Measurements from ENCODE around the gene SPRN.
"Not testable (repeated sequence)": the region's sequence is repeated elsewhere in the genome, so short reads cannot be mapped to it uniquely, and the experiment has no call there.

Gene SPRN

DNA sequence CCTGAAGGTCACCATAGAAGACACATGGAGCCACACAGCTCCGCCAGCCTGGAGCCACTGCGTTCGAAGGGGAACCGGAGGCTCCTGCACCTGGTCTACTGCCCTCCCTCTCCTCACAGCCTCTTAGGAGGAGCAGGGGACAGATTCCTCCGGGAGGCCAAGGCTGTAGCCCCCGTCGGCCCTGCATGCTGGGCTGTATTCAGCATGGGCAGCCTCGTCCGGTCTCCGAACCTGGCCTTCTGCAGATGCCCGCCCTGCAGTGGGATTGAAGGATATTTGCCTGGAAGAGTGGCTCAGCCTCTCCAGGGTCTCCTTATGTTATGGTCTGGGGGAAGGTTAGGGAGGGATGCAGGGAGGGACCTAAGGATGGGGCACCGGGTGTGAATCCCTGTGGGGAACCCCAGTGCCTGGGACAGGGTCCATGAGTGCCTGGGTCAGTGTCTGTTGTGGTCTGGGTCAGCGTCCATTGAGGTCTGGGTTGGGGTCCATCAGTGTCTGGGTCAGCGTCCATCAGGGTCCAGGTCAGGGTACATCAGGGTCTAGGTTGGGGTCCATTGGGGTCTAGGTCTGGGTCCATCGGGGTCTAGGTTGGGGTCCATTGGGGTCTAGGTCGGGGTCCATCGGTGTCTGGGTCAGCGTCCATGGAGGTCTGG lies 16.3 kb upstream of the SPRN start:
- no peak for DNase-seq (ENCODE audit: low read depth in 1 of 2, low spot score in 1 of 2)

DNA sequence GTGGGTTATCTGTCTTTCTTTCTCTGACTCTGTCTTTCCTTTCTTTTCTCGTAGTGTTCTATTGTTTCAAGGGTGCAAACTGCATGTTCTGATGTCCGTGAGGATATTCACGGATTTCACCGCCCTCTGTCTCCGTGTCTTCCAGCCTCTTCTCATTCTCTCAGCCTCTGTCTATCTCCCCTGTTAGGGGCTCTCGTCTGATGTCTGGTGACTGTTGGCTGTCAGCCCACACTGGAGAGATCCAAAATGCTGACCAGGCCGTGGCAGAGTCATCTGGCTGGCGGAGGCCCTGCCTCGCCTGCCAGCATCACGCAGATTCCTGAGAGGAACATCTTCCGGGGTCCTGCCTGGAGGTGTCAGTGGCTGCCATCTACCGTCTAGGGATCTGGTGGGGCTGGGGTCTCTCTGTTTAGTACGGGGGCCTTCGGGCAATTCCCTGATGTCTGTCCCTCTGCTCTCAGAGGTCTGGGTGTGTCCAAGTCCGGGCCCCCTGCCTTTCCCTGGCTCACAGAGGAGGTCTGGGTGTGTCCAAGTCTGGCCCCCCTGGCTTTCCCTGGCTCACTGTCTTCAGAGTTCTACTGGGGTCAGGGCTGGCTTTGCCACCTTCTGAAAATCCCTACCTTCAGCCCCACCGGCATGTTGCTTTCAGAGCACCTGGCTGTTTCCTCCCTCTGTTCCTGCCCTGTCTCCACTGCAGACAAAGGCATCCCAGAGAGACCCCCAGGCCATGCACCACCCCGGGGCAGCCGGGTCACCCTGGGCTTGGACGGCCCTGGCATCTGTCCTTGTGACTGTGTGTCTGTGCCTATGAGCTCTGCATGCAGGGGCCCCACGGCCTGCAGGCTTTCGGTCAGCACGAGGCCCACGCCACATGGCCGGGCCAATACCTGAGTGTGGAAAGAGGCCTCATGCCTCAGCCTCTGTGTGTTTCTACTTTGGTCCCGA lies 15.4 kb upstream of the SPRN start:
- DNase-seq (ENCODE audit: low read depth in 1 of 2, low spot score in 1 of 2) = no peak

DNA sequence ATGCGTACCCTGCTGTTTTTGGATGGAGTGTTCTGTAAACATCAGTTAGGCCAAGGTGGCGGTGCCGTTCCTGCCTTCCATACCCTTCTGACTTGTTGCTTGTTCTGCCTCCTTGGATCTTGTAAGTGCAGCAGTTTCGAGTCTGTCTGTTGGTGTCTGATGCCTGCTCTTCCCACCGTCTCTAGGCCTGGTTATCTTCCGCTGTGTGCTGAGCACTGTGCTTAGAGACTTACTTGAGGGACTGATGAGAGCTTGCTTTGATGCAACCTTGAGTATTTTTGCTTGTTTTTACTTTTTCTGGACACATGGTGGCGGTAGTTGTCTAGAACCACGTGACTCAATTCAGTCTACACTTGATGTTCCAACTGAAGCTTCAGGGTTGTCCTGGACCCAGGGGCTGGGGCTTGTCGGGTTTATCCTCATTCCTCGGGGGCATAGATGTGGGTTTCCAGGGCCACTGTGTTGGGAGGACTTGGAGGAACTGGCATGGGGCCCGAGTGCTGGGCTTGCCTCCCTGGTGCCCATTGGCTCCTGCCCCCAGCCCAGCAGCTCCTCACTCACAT lies 14.4 kb upstream of the SPRN start:
- no peak for DNase-seq (ENCODE audit: low read depth in 1 of 2, low spot score in 1 of 2)

DNA sequence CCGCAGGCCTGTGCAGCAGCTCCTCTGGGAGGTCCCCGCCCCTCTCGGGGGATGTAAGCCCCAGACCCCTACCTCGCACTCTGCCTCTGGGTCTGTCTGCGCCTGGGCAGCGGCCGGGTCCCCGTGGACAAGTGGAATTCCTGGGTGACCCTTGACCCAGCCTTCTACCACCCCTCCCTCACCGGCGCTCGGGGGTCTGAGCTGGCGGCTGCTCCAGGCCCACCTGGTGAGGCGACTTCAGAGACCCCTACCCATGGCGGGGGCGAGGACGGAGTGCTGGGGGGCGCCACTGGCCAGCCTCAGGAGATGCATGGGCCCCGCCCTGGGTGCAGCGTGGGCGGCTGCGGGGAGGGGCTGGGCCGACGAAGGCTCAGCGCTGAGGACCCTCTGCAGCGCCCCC lies 8.4 kb upstream of the SPRN start:
- DNase-seq (ENCODE audit: low read depth in 1 of 2, low spot score in 1 of 2) = not testable (repeated sequence)

DNA sequence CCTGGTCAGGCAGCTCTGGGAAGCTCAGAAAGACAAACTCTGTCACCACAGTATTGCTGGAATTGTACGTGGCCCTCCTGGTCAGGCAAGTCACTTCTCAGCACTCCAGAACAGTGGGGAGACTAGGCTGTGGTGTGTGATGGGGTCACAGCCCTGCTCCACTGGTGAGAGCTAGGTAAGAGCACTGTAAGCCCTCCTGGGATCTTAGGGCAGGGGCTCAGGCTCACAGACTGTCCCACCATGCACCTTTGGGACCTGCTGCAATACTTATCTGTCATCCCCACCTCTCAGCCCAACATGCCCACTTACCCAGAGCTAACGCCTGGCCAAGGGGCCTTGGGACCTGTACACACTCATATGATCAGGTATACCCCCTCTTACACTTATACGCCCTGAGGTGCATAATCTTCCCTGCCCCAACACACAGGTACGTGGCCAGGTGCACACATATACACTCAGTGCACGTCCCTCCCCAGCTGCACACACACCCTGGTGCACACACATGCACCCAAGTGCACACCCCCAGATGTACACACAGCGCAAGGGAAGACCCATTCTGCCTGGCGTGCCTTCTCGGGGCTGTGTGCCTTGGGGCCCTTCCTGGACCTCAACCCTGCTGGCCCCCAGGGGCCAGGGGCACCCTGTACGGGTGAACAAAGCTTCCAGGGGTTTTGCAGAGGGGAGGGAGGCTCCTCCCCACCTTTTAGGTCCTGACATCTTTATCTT lies 7.6 kb upstream of the SPRN start:
- DNase-seq (ENCODE audit: low read depth in 1 of 2, low spot score in 1 of 2) = not testable (repeated sequence)

DNA sequence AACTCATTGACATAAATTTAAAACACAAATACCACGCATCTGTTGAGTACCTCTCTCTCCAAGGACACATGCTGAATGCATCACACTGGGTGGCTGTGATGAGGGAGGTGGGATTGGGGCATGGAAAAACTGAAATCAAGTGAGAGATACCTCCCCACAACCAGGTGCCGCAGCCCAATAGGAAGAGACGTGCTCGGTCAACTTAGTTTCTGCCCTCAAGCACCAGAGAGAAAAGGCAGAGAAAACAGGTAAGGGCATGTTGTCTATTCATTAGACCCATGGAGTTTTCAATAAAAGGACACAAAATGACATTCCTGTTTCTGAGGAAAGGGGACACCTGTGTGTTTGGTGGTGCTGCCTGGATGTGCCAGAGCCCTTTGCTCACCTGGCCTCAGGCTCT lies 5.1 kb upstream of the SPRN start:
- not testable (repeated sequence) for DNase-seq (ENCODE audit: low read depth in 1 of 2, low spot score in 1 of 2)

DNA sequence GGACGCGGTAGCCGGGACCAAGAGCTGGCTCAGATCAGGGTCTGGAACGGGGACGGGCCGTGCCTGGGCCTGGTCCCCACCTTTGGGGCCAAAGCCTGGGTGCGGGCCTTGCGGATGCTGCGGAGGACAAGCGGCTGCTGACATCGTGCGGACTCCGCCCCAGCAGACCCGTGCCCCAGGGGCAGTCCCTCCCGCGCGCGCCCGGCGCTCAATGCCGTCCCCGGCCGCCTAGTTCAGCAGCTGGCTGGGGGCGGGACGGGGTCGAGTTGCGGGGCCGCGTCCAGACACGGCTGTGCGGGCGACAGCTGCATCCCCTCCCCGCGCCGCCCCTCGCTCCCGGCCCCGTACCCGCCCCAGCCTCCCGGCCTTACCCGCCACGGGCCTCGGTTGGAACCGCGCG lies 323 bp downstream of the SPRN start:
- DNase-seq (ENCODE audit: low read depth in 1 of 2, low spot score in 1 of 2) = not testable (repeated sequence)

DNA sequence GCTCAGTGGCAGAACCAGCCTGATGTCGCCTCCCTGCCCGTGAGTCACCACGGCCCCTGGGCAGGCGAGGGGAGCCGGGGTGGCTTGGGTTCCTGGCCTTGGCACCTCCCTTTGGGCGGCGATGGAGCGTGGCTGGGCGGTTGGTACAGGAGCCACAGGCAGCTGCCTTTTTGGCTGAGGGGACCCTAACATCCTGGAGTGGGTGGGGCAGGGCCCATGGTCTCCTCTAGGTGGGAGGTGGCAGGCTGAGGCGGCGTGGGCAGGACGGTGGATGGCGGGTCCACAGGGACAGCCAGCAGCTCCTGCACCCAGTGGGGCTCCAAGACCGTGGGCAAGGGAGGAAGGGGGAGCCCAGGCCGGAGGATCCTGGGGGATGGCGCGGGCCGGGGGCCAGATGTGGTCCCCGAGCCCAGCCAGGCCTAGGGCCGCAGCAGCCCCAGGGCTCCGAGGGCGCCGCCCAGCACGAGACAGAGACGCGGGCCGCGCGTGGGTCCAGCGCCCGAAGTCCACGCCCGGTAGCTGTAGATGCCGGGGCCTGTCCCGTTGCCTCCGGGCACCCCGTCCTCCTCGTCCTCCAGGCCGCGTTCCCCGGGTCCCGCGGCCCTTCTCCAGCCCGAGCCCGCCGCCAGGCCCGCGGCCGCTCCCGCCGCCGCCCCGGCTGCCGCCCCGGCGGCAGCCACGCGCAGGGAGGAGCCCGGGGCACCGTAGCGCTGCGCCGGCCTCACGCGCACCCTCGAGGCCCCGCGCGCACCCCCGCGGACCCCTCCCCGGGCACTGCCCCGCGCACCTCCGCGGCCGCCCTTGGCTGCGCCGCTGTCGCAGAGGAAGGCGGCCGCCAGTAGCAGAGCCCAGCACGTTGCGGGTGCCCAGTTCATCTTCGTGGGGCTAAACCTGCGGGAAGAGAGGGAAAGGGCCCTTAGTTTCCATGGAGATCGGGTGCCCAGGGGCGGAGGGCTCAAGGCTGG lies 1.3 kb downstream of the SPRN start:
- no peak for DNase-seq (ENCODE audit: low read depth in 1 of 2, low spot score in 1 of 2)

DNA sequence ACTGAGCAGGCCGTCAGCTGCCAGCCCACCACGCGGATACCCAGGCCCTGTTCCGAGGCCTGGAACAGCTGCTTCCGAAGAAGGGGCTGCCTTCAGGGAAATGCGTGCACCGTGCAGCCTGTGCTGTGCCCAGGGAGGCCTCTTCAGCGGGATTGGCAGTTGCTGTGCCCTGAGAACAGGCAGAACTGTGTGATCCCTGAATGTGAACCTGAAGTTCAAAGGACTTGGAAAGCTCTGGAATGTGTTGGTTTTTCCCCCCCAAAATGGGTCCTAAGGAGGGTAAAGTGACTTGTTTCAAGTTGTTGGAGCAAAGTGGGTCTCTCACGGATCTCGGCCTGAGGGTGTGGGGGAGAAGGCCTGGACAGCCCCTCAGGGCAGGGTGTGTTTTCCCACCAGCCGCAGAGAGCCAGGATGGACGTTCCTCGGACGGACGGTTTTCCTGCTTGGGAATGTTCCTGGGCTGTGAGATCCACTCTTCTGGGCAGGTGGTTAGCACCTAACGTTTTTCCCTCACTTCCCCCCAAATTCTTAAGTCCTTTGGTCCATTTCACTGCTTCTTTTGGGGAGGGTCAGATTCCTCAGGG lies 2.1 kb downstream of the SPRN start:
- DNase-seq (ENCODE audit: low read depth in 1 of 2, low spot score in 1 of 2) = no peak

DNA sequence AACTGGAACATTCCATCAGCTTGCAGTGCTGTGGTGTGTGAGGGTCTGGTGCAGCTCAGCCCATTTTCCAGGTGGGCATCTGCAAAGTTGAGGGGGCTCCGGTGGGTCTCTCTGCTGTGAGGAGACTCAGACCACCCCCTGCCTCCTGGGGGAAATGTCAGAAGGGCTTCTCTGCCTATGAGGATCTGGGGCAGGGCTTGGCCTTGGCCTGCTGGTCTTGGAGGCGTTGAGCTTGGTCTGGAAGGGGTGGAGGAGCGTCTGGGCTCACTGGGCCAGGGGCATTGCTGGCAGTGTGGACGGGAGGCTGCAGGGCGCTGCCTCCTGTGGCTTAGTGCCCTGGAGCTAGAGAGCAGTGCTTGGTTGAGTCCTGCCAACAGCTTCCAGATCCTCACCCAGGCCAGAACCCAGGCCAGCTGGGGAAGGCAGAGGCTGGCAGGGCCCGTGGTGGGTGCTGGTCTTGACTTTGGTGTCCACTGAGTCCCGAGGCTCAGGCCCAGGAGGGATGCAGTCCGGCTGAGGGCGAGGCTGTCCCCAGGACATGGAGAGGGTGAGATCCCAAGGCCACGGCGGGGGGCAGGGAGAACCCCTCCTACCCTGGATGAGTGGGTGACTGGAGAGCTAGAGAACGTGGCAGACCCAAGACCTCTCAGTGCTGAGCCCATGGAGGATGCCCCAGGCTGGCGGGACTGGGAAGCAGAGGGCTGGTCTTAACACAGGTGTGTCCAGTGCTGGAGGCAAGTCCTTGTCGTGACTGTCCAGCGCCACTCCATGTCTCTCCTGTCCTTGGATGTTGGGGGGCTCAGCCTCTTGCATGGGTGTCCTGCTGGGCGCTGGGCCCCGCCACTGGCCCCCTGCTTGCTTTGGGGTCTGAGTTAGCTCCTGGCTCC lies 2.8 kb downstream of the SPRN start:
- DNase-seq (ENCODE audit: low read depth in 1 of 2, low spot score in 1 of 2) = no peak

DNA sequence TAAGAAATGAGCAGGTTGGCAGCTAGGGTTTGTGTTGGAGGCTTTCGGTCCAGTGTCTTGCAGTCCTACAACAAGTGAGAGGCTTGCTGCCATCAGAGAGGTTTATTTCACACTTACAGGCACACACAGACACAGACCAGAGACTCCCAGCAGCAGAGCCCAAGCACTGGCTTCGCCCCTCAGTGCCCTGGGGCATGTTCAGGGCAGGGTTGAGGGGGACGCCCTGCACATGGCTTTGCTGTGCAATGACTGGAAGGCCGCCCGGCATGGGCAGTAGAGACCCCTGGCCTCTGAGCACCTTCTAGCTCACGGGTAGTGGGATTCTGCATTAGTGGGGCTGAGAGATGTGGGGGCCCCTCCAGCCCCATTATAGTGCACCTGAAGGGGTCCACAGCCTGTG lies 3.8 kb downstream of the SPRN start:
- DNase-seq (ENCODE audit: low read depth in 1 of 2, low spot score in 1 of 2) = no peak

DNA sequence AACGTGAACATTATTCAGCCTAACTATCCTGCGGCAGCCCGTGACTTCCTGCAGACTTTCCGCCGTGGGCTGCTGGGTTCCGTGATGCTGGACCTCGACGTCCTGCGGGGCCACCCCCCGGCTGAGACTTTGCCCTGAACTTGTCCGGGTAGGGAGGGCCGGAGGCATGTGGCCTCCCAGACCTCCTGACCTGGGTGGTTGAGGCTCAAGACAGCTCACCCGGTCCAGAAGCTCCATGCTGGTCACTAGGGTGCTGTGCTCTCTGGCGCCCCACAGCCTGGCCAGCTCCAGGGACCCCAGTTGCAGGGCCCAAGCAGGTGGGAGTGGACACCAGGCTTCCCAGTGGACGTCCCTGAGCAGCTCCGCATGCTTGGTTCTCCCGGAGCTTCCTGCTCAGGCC lies 4.4 kb downstream of the SPRN start:
- DNase-seq (ENCODE audit: low read depth in 1 of 2, low spot score in 1 of 2) = no peak

DNA sequence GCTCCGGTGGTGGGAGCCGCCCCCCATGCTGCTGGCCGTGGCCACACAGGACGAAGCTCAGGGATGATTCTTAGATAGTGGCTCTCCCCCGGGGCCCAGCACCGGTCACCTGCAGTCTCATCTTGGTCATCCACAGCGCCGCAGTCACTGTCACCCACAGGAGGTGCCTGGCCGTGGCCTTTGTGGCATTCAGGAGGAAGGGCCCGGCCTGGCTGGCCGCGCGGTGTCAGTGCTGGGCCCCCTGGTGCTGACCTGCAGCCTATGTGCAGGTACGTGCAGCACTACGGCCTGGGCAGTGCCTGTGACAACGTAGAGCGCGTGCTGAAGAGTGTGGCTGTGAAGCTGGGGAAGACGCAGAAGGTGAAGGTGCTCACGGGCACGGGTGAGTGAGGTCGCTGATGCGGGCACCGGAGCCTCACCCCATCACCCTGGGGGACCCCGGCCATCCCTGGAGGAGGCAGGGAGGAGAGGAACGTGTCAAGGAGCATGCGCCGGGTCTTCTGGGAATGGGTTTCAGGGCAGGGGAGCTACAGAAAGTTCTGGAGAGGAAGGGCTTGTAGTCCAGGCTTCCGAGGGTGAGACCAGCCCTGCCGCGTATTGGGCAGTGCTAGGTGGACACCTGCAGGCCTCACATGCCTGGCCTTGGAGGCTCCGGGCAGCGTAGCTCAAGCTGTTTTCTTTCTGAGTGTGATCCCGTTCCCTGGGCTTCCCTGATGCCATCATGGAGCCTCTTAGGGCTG lies 5.0 kb downstream of the SPRN start:
- DNase-seq (ENCODE audit: low read depth in 1 of 2, low spot score in 1 of 2) = no peak

DNA sequence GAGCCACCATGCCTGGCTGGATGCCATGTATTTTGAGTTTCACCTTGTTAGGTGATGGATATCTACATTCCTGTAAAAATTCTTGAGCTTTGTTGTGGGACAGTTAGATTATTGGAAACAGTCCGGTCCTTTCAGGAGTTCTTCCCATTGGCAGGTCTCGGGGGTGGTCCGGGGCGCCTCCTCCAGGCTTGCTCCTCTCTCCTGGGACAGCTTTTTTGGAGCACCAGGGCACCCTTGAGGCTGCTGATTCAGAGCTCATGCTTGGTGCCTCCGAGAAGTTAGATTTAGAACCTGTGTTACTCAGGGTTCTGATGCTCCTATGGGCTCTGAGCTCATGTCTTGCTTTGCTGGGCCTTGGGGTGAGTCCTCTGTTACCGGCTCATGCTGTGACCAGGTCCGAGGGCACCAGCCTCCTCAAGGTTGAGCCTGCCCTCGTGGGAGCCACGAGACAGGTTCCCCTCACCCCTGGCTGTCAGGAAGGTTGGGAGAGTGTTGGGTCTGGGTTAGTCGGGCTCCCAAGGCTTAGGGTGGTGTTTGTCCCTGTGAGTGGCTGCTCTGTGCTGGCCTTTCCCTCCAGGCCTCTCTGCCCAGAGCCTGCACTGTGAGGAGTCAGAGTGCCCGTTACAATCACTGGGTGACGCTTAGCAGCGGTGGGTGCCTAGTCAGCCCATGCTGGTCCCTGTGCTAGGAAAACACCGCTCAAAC lies 6.0 kb downstream of the SPRN start:
- DNase-seq (ENCODE audit: low read depth in 1 of 2, low spot score in 1 of 2) = no peak

DNA sequence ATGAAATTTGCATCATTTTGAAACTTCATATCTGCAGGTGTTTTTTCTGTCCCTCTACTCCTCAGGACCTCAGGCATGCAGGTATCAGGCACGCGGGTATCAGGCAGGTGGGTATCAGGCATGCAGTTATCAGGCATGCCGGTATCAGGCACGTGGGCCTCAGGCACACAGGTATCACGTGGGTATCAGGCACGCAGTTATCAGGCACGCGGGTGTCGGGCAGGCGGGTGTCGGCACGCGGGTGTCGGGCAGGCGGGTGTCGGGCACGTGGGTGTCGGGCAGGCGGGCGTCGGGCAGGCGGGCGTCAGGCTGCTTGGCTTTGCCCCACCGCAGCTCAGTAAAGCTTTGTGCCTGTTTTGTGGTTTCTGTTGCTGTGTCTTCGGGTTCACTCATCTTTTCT lies 8.7 kb downstream of the SPRN start:
- DNase-seq (ENCODE audit: low read depth in 1 of 2, low spot score in 1 of 2) = no peak

DNA sequence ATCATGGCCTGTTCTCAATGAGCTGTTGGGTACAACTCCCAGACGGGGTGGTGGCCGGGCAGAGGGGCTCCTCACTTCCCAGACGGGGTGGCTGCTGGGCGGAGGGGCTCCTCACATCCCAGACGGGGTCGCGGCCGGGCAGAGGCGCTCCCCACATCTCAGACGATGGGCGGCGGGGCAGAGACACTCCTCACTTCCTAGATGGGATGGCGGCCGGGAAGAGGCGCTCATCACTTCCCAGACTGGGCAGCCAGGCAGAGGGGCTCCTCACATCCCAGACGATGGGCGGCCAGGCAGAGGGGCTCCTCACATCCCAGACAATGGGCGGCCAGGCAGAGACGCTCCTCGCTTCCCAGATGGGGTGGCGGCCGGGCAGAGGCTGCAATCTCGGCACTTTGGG lies 10.0 kb downstream of the SPRN start:
- DNase-seq (ENCODE audit: low read depth in 1 of 2, low spot score in 1 of 2) = not testable (repeated sequence)

DNA sequence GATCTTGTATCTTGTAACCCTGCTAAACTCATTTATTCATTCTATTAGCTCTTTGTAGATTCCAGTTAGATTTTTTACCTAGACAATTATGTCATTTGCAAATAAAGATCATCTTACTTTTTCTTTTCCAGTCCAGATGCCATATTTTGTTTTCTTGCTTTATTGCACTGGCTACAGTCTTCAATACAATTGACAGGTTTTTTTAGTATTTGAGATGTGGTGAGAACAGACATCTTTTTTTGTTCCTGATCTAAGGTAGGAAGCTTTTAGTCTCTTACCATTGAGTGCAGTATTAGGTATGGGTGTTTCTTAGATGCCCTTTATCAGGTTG lies 12.1 kb downstream of the SPRN start:
- DNase-seq (ENCODE audit: low read depth in 1 of 2, low spot score in 1 of 2) = no peak

All from activated CD4-positive, alpha-beta T cell treated with anti-CD3 and anti-CD28 coated beads, Interleukin-2, amount 50 U/mL, for 24 hours (primary cell).